Breast epithelium (tissue), 4 donors: ENCODE results near the gene PMFBP1. TPM values are rescaled to one million over a fixed set of nuclear protein-coding genes. Genes with fewer than 3 reads are reported as not detected.
A peak's percentile ranks its signal among the peaks of the same experiment; 100 is the strongest.

ENCODE experiments used
- DNase-seq, 2 donors: peaks; one replicate each; pipeline ENCODE4 v3.0.0-alpha.2; 2019; ENCODE audit warnings: low spot score in 2 of 2
- H3K27ac ChIP-seq, 2 donors: fragments of 200-600 bp; sonication (generic) in 1 of 2; one replicate each; pipeline ENCODE4 v1.5.1; 2016 to 2019; ENCODE audit warnings: mild to moderate bottlenecking in 1 of 2
- H3K27me3 ChIP-seq, 2 donors: fragments of 200-600 bp; sonication (generic) in 1 of 2; one replicate each; pipeline versions ENCODE4 v1.5.1 to v1.6.0; 2017 to 2019; ENCODE audit warnings: control low read depth in 1 of 2, mild to moderate bottlenecking in 1 of 2
- H3K36me3 ChIP-seq: fragments of 200-600 bp; one replicate; pipeline ENCODE4 v1.5.1; 2019
- H3K4me1 ChIP-seq, 2 donors: fragments of 200-600 bp; sonication (generic); one replicate each; pipeline ENCODE4 v1.5.1; 2016 to 2019; ENCODE audit warnings: control low read depth in 1 of 2
- H3K4me3 ChIP-seq, 3 donors: fragments of 200-600 bp; sonication (generic); 1 replicate in 2 of 3; 2 replicates in 1 of 3; pipeline ENCODE4 v1.5.1; 2016 to 2019; ENCODE audit warnings: mild to moderate bottlenecking in 3 of 3, moderate library complexity in 2 of 3
- H3K9me3 ChIP-seq, 2 donors: fragments of 200-600 bp; sonication (generic) in 1 of 2; one replicate each; pipeline ENCODE4 v1.5.1; 2016 to 2019; ENCODE audit warnings: control low read depth in 1 of 2
- CTCF ChIP-seq, 3 donors: fragments of 450-650 bp; IDR thresholded peaks; one replicate each; pipeline ENCODE4 v1.5.1; 2016 to 2017; ENCODE audit warnings: antibody characterized with exemption in 3 of 3, mild to moderate bottlenecking in 3 of 3, moderate library complexity in 3 of 3
- POLR2A ChIP-seq: fragments of 450-650 bp; IDR thresholded peaks from one replicate; pipeline ENCODE4 v1.6.1; 2016; ENCODE audit warnings: antibody characterized with exemption, mild to moderate bottlenecking, moderate library complexity
- POLR2AphosphoS5 ChIP-seq, 3 donors: sonication (generic); formaldehyde crosslinking; IDR thresholded peaks; one replicate each; pipeline ENCODE4 v1.6.1; 2017; ENCODE audit warnings: antibody characterized with exemption in 3 of 3
- intact Hi-C: fragments of 100-400 bp; cut with DNase I; formaldehyde crosslinking; loops from one replicate; pipeline ENCODE4 v1.15.1; 2023; ENCODE audit warnings: low total_unique reads
- total RNA-seq, 3 donors: library from RNA; depleted of rRNA; stranded (reverse); fragments of >200 nt; gene quantifications; one replicate each; pipeline ENCODE4 v1.1.0, GENCODE V29; 2016

PMFBP1 gene
- total RNA-seq, 3 donors from 2014 or later = 0.33 to 2.2 (median 1.8) TPM

GRCh38 chr16:72214821-72215220 lies 42.9 kb upstream of the PMFBP1 start:
- Histone ChIP-seq H3K9me3 (no peaks in the 10 kb centered on the region), H3K36me3 (no peaks in the 10 kb centered on the region), H3K27ac (no peak overlapping the region), H3K27me3 (no peaks in the 10 kb centered on the region), H3K4me3 (no peak overlapping the region), H3K4me1 (no peaks in the 10 kb centered on the region)
- DNase-seq = no peak
- TF ChIP-seq POLR2AphosphoS5 (IDR thresholded peaks at IDR 0.05) (no peak), CTCF (IDR thresholded peaks at IDR 0.05) (no peak), POLR2A (no peak)
- intact Hi-C loops = no loop called here

- Histone ChIP-seq H3K36me3 (no peaks in the 10 kb centered on the region), H3K4me1 (no peaks in the 10 kb centered on the region), H3K4me3 (no peak overlapping the region), H3K9me3 (no peaks in the 10 kb centered on the region), H3K27me3 (no peaks in the 10 kb centered on the region), H3K27ac (no peak overlapping the region)
- intact Hi-C loops = no loop called here
- TF ChIP-seq POLR2AphosphoS5 (IDR thresholded peaks at IDR 0.05) (no peak), POLR2A (no peak), CTCF (IDR thresholded peaks at IDR 0.05) (no peak)
- DNase-seq = no peak
Measured at GRCh38 chr16:72211110-72211509, 39.2 kb upstream of the PMFBP1 start.

- Histone ChIP-seq H3K4me3 (no peak overlapping the region), H3K9me3 (no peaks in the 10 kb centered on the region), H3K27me3 (no peaks in the 10 kb centered on the region), H3K27ac (no peak overlapping the region), H3K4me1 (no peaks in the 10 kb centered on the region), H3K36me3 (no peaks in the 10 kb centered on the region)
- DNase-seq = no peak
- TF ChIP-seq POLR2AphosphoS5 (IDR thresholded peaks at IDR 0.05) = no peak
- intact Hi-C loops = no loop called here
Measured at GRCh38 chr16:72210555-72210954, 38.6 kb upstream of the PMFBP1 start.

- Histone ChIP-seq H3K4me1 (no peaks in the 10 kb centered on the region), H3K27me3 (no peaks in the 10 kb centered on the region), H3K36me3 (no peaks in the 10 kb centered on the region), H3K4me3 (no peak overlapping the region), H3K9me3 (no peaks in the 10 kb centered on the region), H3K27ac (no peak overlapping the region)
- no peak for DNase-seq
- intact Hi-C loops = no loop called here
- TF ChIP-seq POLR2A = no peak
- TF ChIP-seq CTCF (IDR thresholded peaks at IDR 0.05) = no peak
- no peak for TF ChIP-seq POLR2AphosphoS5 (IDR thresholded peaks at IDR 0.05)
Measured at GRCh38 chr16:72210072-72210471, 38.1 kb upstream of the PMFBP1 start.

- no peak for DNase-seq
- Histone ChIP-seq H3K4me1 (no peaks in the 10 kb centered on the region), H3K36me3 (no peaks in the 10 kb centered on the region), H3K27me3 (no peaks in the 10 kb centered on the region), H3K27ac (no peak overlapping the region), H3K9me3 (no peaks in the 10 kb centered on the region), H3K4me3 (no peak overlapping the region)
- intact Hi-C loops = no loop called here
- no peak for TF ChIP-seq CTCF (IDR thresholded peaks at IDR 0.05)
- no peak for TF ChIP-seq POLR2A
- no peak for TF ChIP-seq POLR2AphosphoS5 (IDR thresholded peaks at IDR 0.05)
Measured at GRCh38 chr16:72206299-72206698, 34.3 kb upstream of the PMFBP1 start.

GRCh38 chr16:72203401-72203800 lies 31.4 kb upstream of the PMFBP1 start:
- Histone ChIP-seq H3K9me3 (no peaks in the 10 kb centered on the region), H3K36me3 (no peaks in the 10 kb centered on the region), H3K27me3 (no peaks in the 10 kb centered on the region), H3K4me3 (no peak overlapping the region), H3K4me1 (no peaks in the 10 kb centered on the region), H3K27ac (peak overlapping the region in 1 of 2 donors; percentile 62)
- no peak for DNase-seq
- no peak for TF ChIP-seq POLR2AphosphoS5 (IDR thresholded peaks at IDR 0.05)
- no peak for TF ChIP-seq CTCF (IDR thresholded peaks at IDR 0.05)
- TF ChIP-seq POLR2A = no peak
- intact Hi-C loops = no loop called here
